HL-60 (cell line): ENCODE measurements around the gene CMPK2.

Experiments
- CTCF ChIP-seq: IDR thresholded peaks from one replicate; pipeline ENCODE4 v1.5.1; 2011; ENCODE audit warnings: low read length, control low read depth, inconsistent platforms; ENCODE audit not compliant: insufficient read depth
- REST ChIP-seq: IDR thresholded peaks from 2 replicates; pipeline ENCODE4 v1.6.1; 2012; ENCODE audit warnings: low read depth; ENCODE audit not compliant: insufficient replicate concordance

- TF ChIP-seq REST = no peak
- no peak for TF ChIP-seq CTCF
Measured at GRCh38 chr2:6872394-6872793, 6.7 kb upstream of the CMPK2 start.
